ENCODE results near the gene IGSF8. TPM values are rescaled to one million over a fixed set of nuclear protein-coding genes. Genes with fewer than 3 reads are reported as not detected.

The IGSF8 gene
- total and polyA plus RNA-seq, 2 of the 8 experiments (the other 6 are each of a cell fraction or from before 2014, with no cell fraction given): 69.6 to 132 TPM

- Histone ChIP-seq H3K14ac (ENCODE audit: insufficient read length) (no peak overlapping the region), H3K23me2 (ENCODE audit: low read depth, low read length) (peaks cover 5% of the 10 kb centered on the region; the same call in 1 of the 2 replicates), H3K27me3 (replicated peaks in 1 of 4; ENCODE audit: control insufficient read depth in 3 of 4, extremely low read depth in 1 of 4, insufficient read depth in 3 of 4, low read length in 3 of 4) (no peaks in the 10 kb centered on the region), H4K5ac (ENCODE audit: insufficient read length, low read depth, low read length) (no peak overlapping the region), H2BK20ac (ENCODE audit: low read length) (no peak overlapping the region), H3K18ac (ENCODE audit: extremely low read depth, low read length) (no peak overlapping the region), H2BK5ac (ENCODE audit: low read depth, low read length) (no peak overlapping the region), H4K91ac (replicated peaks; ENCODE audit: insufficient read length, low read length) (no peak overlapping the region), H3K79me1 (ENCODE audit: low read depth, low read length) (no peaks in the 10 kb centered on the region; the same call in 1 of the 2 replicates), H3K36me3 (ENCODE audit: control insufficient read depth in 2 of 4, insufficient read depth in 4 of 4, low read length in 3 of 4) (peaks cover 2 to 50% (median 23%) of the 10 kb centered on the region in 4 experiments; a peak in 6 of 8 replicates), H3K4me3 (ENCODE audit: extremely low read depth in 1 of 4, insufficient read depth in 2 of 4, low read depth in 3 of 4, low read length in 4 of 4) (no peak overlapping the region), H2BK12ac (ENCODE audit: low read depth, low read length) (no peak overlapping the region), H3K4me2 (ENCODE audit: insufficient read depth in 1 of 2, low read depth in 2 of 2, low read length in 2 of 2) (no peak overlapping the region), H4K20me1 (replicated peaks in 1 of 2; ENCODE audit: control insufficient read depth in 1 of 2, insufficient read depth in 2 of 2, low read length in 2 of 2) (no peaks in the 10 kb centered on the region), H2BK15ac (ENCODE audit: low read length) (no peak overlapping the region), H3K9me3 (ENCODE audit: insufficient read depth in 2 of 2, low read depth in 1 of 2, low read length in 1 of 2) (no peaks in the 10 kb centered on the region), H3K9ac (replicated peaks in 1 of 4; ENCODE audit: extremely low read depth in 1 of 4, low read depth in 3 of 4, low read length in 3 of 4) (no peak overlapping the region), H3K23ac (ENCODE audit: insufficient read length) (no peak overlapping the region), H3K4me1 (replicated peaks in 1 of 4; ENCODE audit: control insufficient read depth in 3 of 4, insufficient read depth in 4 of 4, low read length in 3 of 4) (no peaks in the 10 kb centered on the region), H3K56ac (replicated peaks; ENCODE audit: insufficient read length, low read depth, low read length) (no peak overlapping the region), H2BK120ac (replicated peaks; ENCODE audit: low read depth, low read length) (no peak overlapping the region), H3K4ac (replicated peaks; ENCODE audit: insufficient read length, low read depth, low read length) (no peak overlapping the region), H4K8ac (ENCODE audit: extremely low read depth, insufficient read depth, low read length) (no peak overlapping the region), H2AFZ (ENCODE audit: low read length) (no peak overlapping the region), H2AK5ac (ENCODE audit: low read depth, low read length) (no peak overlapping the region), H3K79me2 (ENCODE audit: control insufficient read depth in 1 of 2, insufficient read depth in 2 of 2, low read length in 2 of 2) (no peaks in the 10 kb centered on the region), H3K27ac (ENCODE audit: low read depth, low read length) (no peak overlapping the region)
- FAIRE-seq (no peak), DNase-seq (ENCODE audit: low read depth in 1 of 2, low spot score in 2 of 2) (no peak)
- WGBS, 2 experiments (ENCODE audit: extremely low coverage in 1 of 2, insufficient coverage in 1 of 2, insufficient read length in 1 of 2, insufficient replicate concordance in 2 of 2, low coverage in 1 of 2, low lambda C conversion rate in 2 of 2, missing lambda C conversion rate in 1 of 2): 93% methylated on average over 8 of the region's 8 CpGs; no CpG with 5 or more reads in 1 of the 2 experiments
- POLR2A ChIA-PET (ENCODE audit: partially characterized antibody): interaction anchor here (1.0 to 1.3 kb wide), 2 partner anchors 10 to 28 kb away, joined by 3 to 4 read pairs; no protein-coding TSS in a partner anchor
- CTCF ChIA-PET (ENCODE audit: partially characterized antibody): interaction anchor here (0.6 to 2.0 kb wide), 5 partner anchors 12 to 120 kb away, joined by 3 to 7 read pairs (median 3); no protein-coding TSS in a partner anchor
- no peak for TF ChIP-seq CHD2 (IDR thresholded peaks at IDR 0.05; ENCODE audit: low read length)
- TF ChIP-seq FOSL1 (IDR thresholded peaks at IDR 0.05; ENCODE audit: insufficient read depth, low read depth, low read length): no peak
- TF ChIP-seq ATF2 (IDR thresholded peaks at IDR 0.05; ENCODE audit: low read length): no peak
- TF ChIP-seq SRF (IDR thresholded peaks at IDR 0.05; ENCODE audit: low read depth, low read length): no peak
- TF ChIP-seq EZH2 (IDR thresholded peaks at IDR 0.05; ENCODE audit: low read depth, low read length, severe bottlenecking): no peak
- TF ChIP-seq JUN (IDR thresholded peaks at IDR 0.05; ENCODE audit: low read depth, low read length): no peak
Measured at GRCh38 chr1:160137216-160137862, 38.9 kb upstream of the IGSF8 start.

All from H1 (cell line).